T-cell (primary cell): ENCODE measurements around the gene MRPS21. TPM values are rescaled to one million over a fixed set of nuclear protein-coding genes. Genes with fewer than 3 reads are reported as not detected.

Experiments
- ATAC-seq, 4 experiments: fragments of 200-7000 bp in 3 of 4; fragments of 150-1000 bp in 1 of 4; cut with Tn5 transposase; replicated peaks in 1 of 4; 1 replicate in 3 of 4; 2 replicates in 1 of 4; pipeline ENCODE4 v1.10.0; 2021; ENCODE audit warnings: moderate library complexity in 3 of 4, mild to moderate bottlenecking in 2 of 4, moderate number of reproducible peaks in 1 of 4
- CTCF ChIA-PET, 2 donors: fragments of 300-600 bp; sonication (Branson Sonifier 250); formaldehyde crosslinking; loops; one replicate each; lab custom pipeline; 2022; ENCODE audit warnings: antibody characterized with exemption in 2 of 2; lab: Charles Lee
- POLR2A ChIA-PET, 2 donors: fragments of 300-600 bp; sonication (Branson Sonifier 250); formaldehyde crosslinking; loops; one replicate each; lab custom pipeline; 2022; ENCODE audit warnings: antibody characterized with exemption in 2 of 2; lab: Charles Lee
- DNase-seq, 35 experiments: peaks; one replicate each; pipeline versions ENCODE4 v3.0.0 to v3.0.0-alpha.2; 2013 to 2023
- H3K27ac ChIP-seq: one replicate; pipeline ENCODE4 v1.5.1; 2013; ENCODE audit warnings: low read length
- H3K27me3 ChIP-seq, 2 experiments: replicated peaks in 1 of 2; 1 replicate in 1 of 2; 2 replicates in 1 of 2; pipeline versions ENCODE4 v1.6.1 to v1.7.0; 2013; ENCODE audit warnings: low read length in 1 of 2, mixed read lengths in 1 of 2; ENCODE audit not compliant: control insufficient read depth in 2 of 2, insufficient read depth in 2 of 2; ENCODE audit errors: extremely low read depth in 1 of 2
- H3K36me3 ChIP-seq, 2 donors: 1 replicate in 1 of 2; 2 replicates in 1 of 2; pipeline versions ENCODE4 v1.6.1 to v1.7.0; 2013; ENCODE audit warnings: low read length in 1 of 2; ENCODE audit not compliant: control insufficient read depth in 2 of 2, insufficient read depth in 1 of 2; ENCODE audit errors: extremely low read depth in 1 of 2
- H3K4me1 ChIP-seq, 2 experiments: 1 replicate in 1 of 2; 2 replicates in 1 of 2; pipeline versions ENCODE4 v1.6.1 to v1.7.0; 2013; ENCODE audit warnings: low read length in 2 of 2, mixed read lengths in 1 of 2; ENCODE audit not compliant: insufficient read depth in 2 of 2, control insufficient read depth in 1 of 2; ENCODE audit errors: extremely low read depth in 1 of 2
- H3K4me3 ChIP-seq, 2 donors: 1 replicate in 1 of 2; 2 replicates in 1 of 2; pipeline versions ENCODE4 v1.5.1 to v1.7.0; 2013; ENCODE audit warnings: mild to moderate bottlenecking in 2 of 2, low read length in 1 of 2, moderate library complexity in 1 of 2; ENCODE audit not compliant: control insufficient read depth in 1 of 2; ENCODE audit errors: extremely low read depth in 1 of 2
- H3K9me3 ChIP-seq: 2 replicates; pipeline ENCODE4 v1.7.0; 2013
- H3K27ac Mint-ChIP-seq, 2 donors: one replicate each; pipeline ENCODE4 v1.8.0; 2020 to 2021; ENCODE audit warnings: mild to moderate bottlenecking in 2 of 2, mixed read lengths in 2 of 2
- H3K27me3 Mint-ChIP-seq, 2 donors: one replicate each; pipeline ENCODE4 v1.8.0; 2021 to 2022; ENCODE audit warnings: mixed read lengths in 2 of 2
- H3K36me3 Mint-ChIP-seq: one replicate; pipeline ENCODE4 v1.8.0; 2021; ENCODE audit warnings: mixed read lengths
- H3K4me1 Mint-ChIP-seq, 3 donors: one replicate each; pipeline ENCODE4 v1.8.0; 2020 to 2022; ENCODE audit warnings: mixed read lengths in 3 of 3, mild to moderate bottlenecking in 1 of 3
- H3K4me3 Mint-ChIP-seq, 3 donors: one replicate each; pipeline ENCODE4 v1.8.0; 2020 to 2022; ENCODE audit warnings: mild to moderate bottlenecking in 3 of 3, mixed read lengths in 3 of 3, moderate library complexity in 3 of 3
- H3K9me3 Mint-ChIP-seq, 3 donors: one replicate each; pipeline ENCODE4 v1.8.0; 2020 to 2022; ENCODE audit warnings: mixed read lengths in 3 of 3
- WGBS: methylation state at CpG from one replicate; pipeline ENCODE4 v1.1.5; 2013; ENCODE audit warnings: missing lambda C conversion rate; ENCODE audit not compliant: insufficient coverage; 5-methylcytosine and 5-hydroxymethylcytosine counted together
- total RNA-seq, 35 experiments: library from RNA in 6 of 35; stranded (reverse) in 6 of 35; fragments of 120-200 nt in 1 of 35; gene quantifications; one replicate each; pipeline versions ENCODE4 v1.2.1 to v1.2.4 and lab custom pipeline; 2013 to 2026

Gene MRPS21
- total RNA-seq, 5 donors from 2014 or later (not counting 1 experiment from before 2014, with no cell fraction given) = 51.9 to 75.0 (median 66.8) TPM

DNA sequence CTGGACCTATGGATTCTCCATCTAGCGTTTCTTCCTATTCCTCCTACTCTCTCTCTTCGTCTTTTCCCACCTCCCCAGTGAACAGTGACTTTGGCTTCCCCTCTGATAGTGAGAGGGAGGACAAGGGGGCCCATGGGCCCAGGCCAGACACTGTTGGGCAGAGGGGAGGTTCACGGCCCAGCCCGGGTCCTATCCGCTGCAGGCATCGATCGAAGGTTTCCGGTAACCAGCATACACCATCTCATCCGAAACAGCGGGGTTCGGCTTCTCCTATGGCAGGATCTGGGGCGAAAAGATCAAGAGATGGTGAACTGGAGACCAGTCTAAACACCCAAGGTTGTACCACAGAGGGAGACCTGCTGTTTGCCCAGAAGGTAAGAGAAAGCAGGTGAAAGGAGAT lies 10.4 kb upstream of the MRPS21 start:
- H3K4me1 Mint-ChIP-seq = peaks cover 26 to 40% (median 28%) of the 10 kb centered on the region in 3 donors
- H3K27me3 ChIP-seq = peaks cover 0 to 4% of the 10 kb centered on the region in 2 experiments
- no peaks in the 10 kb centered on the region for H3K36me3 ChIP-seq
- ATAC-seq = no peak
- H3K36me3 Mint-ChIP-seq = peaks cover 2% of the 10 kb centered on the region
- no peak overlapping the region for H3K4me3 ChIP-seq
- H3K4me3 Mint-ChIP-seq = peak overlapping the region in 2 of 3 donors; percentile 81 to 84
- ChIA-PET CTCF (no interaction called here), POLR2A (no interaction called here)
- no peaks in the 10 kb centered on the region for H3K9me3 Mint-ChIP-seq
- no peaks in the 10 kb centered on the region for H3K9me3 ChIP-seq
- no peak overlapping the region for H3K27ac Mint-ChIP-seq
- H3K27me3 Mint-ChIP-seq = no peaks in the 10 kb centered on the region
- no peak for DNase-seq
- 94% methylated on average over 10 of the region's 12 CpGs for WGBS
- H3K27ac ChIP-seq = no peak overlapping the region
- H3K4me1 ChIP-seq = peaks cover 8 to 19% of the 10 kb centered on the region in 2 experiments

DNA sequence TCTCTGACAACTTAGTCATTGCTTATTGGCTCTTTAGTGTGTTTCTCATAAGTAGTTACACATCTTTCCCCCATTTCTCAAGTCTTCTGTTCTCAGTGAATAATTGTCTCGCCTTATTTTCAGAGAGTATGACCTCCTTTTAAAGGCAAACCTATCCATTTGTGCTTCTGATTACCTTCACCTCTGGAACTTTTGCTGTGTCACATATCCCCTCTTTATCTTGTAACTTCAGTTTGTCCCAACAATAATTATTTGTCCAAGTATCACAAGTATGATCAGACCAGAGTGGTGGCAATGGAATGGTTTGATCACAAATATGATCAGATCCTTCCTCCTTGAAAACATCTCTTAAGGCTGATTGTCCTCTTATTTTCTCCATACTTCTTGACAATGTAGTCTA lies 5.3 kb upstream of the MRPS21 start:
- WGBS = no CpG with 5 or more reads among the region's 1 CpG
- DNase-seq (no peak), ATAC-seq (no peak)
- Histone ChIP-seq H3K27me3 (no peaks in the 10 kb centered on the region), H3K36me3 (no peaks in the 10 kb centered on the region), H3K27ac (no peak overlapping the region), H3K9me3 (no peaks in the 10 kb centered on the region), H3K4me1 (peaks cover 0 to 6% of the 10 kb centered on the region in 2 experiments), H3K4me3 (no peak overlapping the region)
- no peaks in the 10 kb centered on the region for H3K27me3 Mint-ChIP-seq
- ChIA-PET CTCF (interaction anchor here (0.6 kb wide), 2 partner anchors 11 to 341 kb away, joined by 3 to 4 read pairs; partner anchors contain the start of gene ENSA (in 1 of the 2)), POLR2A (no interaction called here)
- no peaks in the 10 kb centered on the region for H3K36me3 Mint-ChIP-seq
- H3K27ac Mint-ChIP-seq = no peak overlapping the region
- no peak overlapping the region for H3K4me3 Mint-ChIP-seq
- H3K4me1 Mint-ChIP-seq = peaks cover 7 to 8% (median 8%) of the 10 kb centered on the region in 3 donors
- no peaks in the 10 kb centered on the region for H3K9me3 Mint-ChIP-seq

DNA sequence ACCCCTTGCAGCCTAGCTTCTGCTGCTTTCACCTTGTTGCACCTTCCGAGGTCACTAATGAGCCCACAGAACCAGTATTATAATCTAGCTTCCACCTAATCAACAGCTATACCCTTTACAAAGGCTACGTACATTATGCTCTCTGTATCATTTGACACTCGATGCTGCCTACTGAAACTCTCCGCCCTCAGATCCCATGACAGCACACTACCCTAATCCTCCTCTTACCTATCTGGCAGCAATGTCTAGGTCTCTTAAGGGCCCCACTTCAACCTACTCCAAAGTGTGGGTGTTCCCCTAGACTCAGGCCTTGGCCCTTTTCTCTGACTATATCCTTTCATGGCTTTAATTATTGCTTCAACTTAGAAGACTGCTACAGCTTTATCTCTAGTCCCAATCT lies 4.8 kb upstream of the MRPS21 start:
- 83% methylated on average over 4 of the region's 4 CpGs for WGBS
- Histone ChIP-seq H3K36me3 (no peaks in the 10 kb centered on the region), H3K27ac (no peak overlapping the region), H3K9me3 (no peaks in the 10 kb centered on the region), H3K4me3 (no peak overlapping the region), H3K4me1 (peaks cover 0 to 9% of the 10 kb centered on the region in 2 experiments), H3K27me3 (no peaks in the 10 kb centered on the region)
- Mint-ChIP-seq H3K27me3 (no peaks in the 10 kb centered on the region), H3K36me3 (no peaks in the 10 kb centered on the region), H3K4me1 (peaks cover 10 to 11% (median 11%) of the 10 kb centered on the region in 3 donors), H3K4me3 (no peak overlapping the region), H3K27ac (no peak overlapping the region), H3K9me3 (no peaks in the 10 kb centered on the region)
- ChIA-PET POLR2A (no interaction called here), CTCF (interaction anchor here in 1 of 2 donors (0.5 kb wide), 1 partner anchor 217 kb away, joined by 3 read pairs; no protein-coding TSS in a partner anchor)
- DNase-seq = no peak
- no peak for ATAC-seq

DNA sequence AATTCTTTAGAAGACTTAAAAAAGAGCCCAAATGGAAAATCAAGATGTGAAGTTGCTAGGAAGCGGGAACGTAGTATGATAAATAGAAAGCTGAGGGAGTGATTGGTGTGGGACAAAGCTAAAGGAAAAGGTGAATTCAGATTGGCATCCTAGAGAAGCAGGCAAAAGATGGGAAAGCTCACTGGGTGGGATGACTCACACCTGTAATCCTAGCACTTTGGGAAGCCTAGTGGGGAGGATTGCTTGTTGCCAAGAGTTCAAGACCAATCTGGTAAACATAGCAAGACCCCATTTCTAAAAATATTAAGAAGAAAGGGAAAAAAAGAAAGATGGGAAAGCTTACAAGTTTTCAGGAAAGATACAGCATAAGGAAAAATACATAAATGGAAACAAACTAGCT lies 1.8 kb downstream of the MRPS21 start:
- no peaks in the 10 kb centered on the region for H3K27me3 Mint-ChIP-seq
- no peaks in the 10 kb centered on the region for H3K27me3 ChIP-seq
- no peak for DNase-seq
- peaks cover 13% of the 10 kb centered on the region for H3K36me3 Mint-ChIP-seq
- H3K4me1 ChIP-seq = peaks cover 7 to 22% of the 10 kb centered on the region in 2 experiments
- H3K4me3 ChIP-seq = no peak overlapping the region
- peaks cover 9 to 23% of the 10 kb centered on the region in 2 donors for H3K36me3 ChIP-seq
- peak overlapping the region in 2 of 3 donors; percentile 8 to 45 for H3K4me3 Mint-ChIP-seq
- no peak for ATAC-seq
- no peaks in the 10 kb centered on the region for H3K9me3 ChIP-seq
- WGBS = 100% methylated on average over 2 of the region's 2 CpGs
- ChIA-PET CTCF (interaction anchor here in 1 of 2 donors (0.7 kb wide), 2 partner anchors 64 to 627 kb away, joined by 3 to 4 read pairs; no protein-coding TSS in a partner anchor), POLR2A (interaction anchor here (0.6 to 0.8 kb wide), 4 partner anchors 26 to 1362 kb away, joined by 3 to 6 read pairs (median 3); partner anchors contain the start of genes MCL1 (in 1 of the 2) and PRPF3 (in 1 of the 2))
- H3K9me3 Mint-ChIP-seq = no peaks in the 10 kb centered on the region
- H3K27ac Mint-ChIP-seq = no peak overlapping the region
- H3K4me1 Mint-ChIP-seq = peaks cover 31 to 36% (median 35%) of the 10 kb centered on the region in 3 donors
- H3K27ac ChIP-seq = no peak overlapping the region

GRCh38 chr1:150299716-150300115 lies 6.1 kb downstream of the MRPS21 start:
- Mint-ChIP-seq H3K36me3 (peaks cover 29% of the 10 kb centered on the region), H3K4me1 (peaks cover 22 to 30% (median 30%) of the 10 kb centered on the region in 3 donors), H3K27ac (no peak overlapping the region), H3K4me3 (no peak overlapping the region), H3K9me3 (no peaks in the 10 kb centered on the region), H3K27me3 (no peaks in the 10 kb centered on the region)
- ChIA-PET CTCF (interaction anchor here in 1 of 2 donors (0.7 kb wide), 1 partner anchor 164 kb away, joined by 3 read pairs; no protein-coding TSS in a partner anchor), POLR2A (no interaction called here)
- Histone ChIP-seq H3K4me1 (peaks cover 3 to 4% of the 10 kb centered on the region in 2 experiments), H3K27me3 (no peaks in the 10 kb centered on the region), H3K27ac (no peak overlapping the region), H3K36me3 (peaks cover 9 to 41% of the 10 kb centered on the region in 2 donors), H3K4me3 (no peak overlapping the region), H3K9me3 (no peaks in the 10 kb centered on the region)
- ATAC-seq (no peak), DNase-seq (no peak)
- WGBS = 100% methylated on average over 1 of the region's 3 CpGs

DNA sequence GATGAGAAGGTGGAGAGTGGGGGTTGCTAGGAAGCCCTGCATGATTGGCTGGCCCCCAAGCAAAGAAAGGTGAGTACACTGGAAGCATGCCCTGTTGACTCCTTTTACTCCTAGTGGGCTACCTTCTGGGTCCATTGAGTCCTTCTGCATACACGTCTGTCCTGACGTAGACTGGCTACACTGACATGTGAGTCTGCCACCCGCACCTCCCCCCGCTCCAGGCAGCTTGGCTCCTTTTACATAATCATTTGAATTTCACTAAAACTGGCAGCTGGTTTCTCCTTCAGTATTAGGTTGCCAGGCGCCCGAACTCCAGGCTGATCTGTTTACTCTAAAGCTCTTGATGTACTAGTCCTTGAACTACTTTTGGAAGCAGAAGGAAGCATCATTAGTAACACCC lies 8.7 kb downstream of the MRPS21 start:
- POLR2A ChIA-PET = interaction anchor here in 1 of 2 donors (0.6 kb wide), 1 partner anchor 36 kb away, joined by 6 read pairs; no protein-coding TSS in a partner anchor
- ATAC-seq (no peak), DNase-seq (no peak)
- no peaks in the 10 kb centered on the region for H3K9me3 Mint-ChIP-seq
- H3K4me3 Mint-ChIP-seq = no peak overlapping the region
- peaks cover 8 to 23% (median 15%) of the 10 kb centered on the region in 3 donors for H3K4me1 Mint-ChIP-seq
- H3K4me1 ChIP-seq = no peaks in the 10 kb centered on the region
- peaks cover 5 to 29% of the 10 kb centered on the region in 2 donors for H3K36me3 ChIP-seq
- no peaks in the 10 kb centered on the region for H3K9me3 ChIP-seq
- no peak overlapping the region for H3K4me3 ChIP-seq
- CTCF ChIA-PET = interaction anchor here in 1 of 2 donors (0.5 kb wide), 1 partner anchor 37 kb away, joined by 6 read pairs; no protein-coding TSS in a partner anchor
- no peak overlapping the region for H3K27ac Mint-ChIP-seq
- WGBS = 88% methylated on average over 3 of the region's 6 CpGs
- peaks cover 19% of the 10 kb centered on the region for H3K36me3 Mint-ChIP-seq
- no peak overlapping the region for H3K27ac ChIP-seq
- no peaks in the 10 kb centered on the region for H3K27me3 ChIP-seq
- no peaks in the 10 kb centered on the region for H3K27me3 Mint-ChIP-seq
